Measurements from ENCODE around the gene ABCB4.

ABCB4 gene

GRCh38 chr7:87359366-87359765 lies 116.1 kb downstream of the ABCB4 start:
- in situ Hi-C loops (cut with MboI; ENCODE audit: low sequenced_read_pairs), result no loop called here

- in situ Hi-C loops (cut with MboI; ENCODE audit: low sequenced_read_pairs), result no loop called here
These were observed 119.0 kb downstream of the ABCB4 start for GRCh38 chr7:87356448-87356847.

DNA sequence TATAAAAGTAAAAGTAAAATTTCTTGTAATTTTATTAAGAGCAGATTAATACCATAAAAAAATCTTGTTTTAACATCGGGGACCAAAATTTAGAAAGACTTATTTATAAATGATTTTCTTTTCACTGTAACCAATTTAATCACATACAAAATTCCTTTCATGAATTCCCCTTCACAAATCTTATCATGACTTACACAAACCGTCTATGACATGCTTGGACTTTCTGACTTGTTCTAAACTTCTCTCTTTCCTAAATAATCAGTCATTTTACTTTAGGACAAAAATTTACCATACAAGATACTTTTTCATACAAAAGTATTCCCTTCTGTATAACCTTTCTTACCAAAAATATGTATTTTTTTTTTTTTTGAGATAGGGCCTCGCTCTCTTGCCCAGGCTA lies 120.7 kb downstream of the ABCB4 start:
- in situ Hi-C loops (cut with MboI; ENCODE audit: low sequenced_read_pairs), result no loop called here

Measured in HL-60/S4 treated with phorbol 12-myristate 13-acetate at 8.2 ng/mL for 4 days and 3 days (cell line).